Right renal cortex interstitium (tissue), 3 donors: ENCODE measurements around the gene FBXL13. TPM values are rescaled to one million over a fixed set of nuclear protein-coding genes. Genes with fewer than 3 reads are reported as not detected.
"Not testable (repeated sequence)": the region's sequence is repeated elsewhere in the genome, so short reads cannot be mapped to it uniquely, and the experiment has no call there.

Source experiments
- DNase-seq, 3 donors: peaks; one replicate each; pipeline ENCODE4 v3.0.0-alpha.2; 2013; ENCODE audit warnings: low read depth in 3 of 3, low spot score in 2 of 3
- polyA plus RNA-seq, 3 donors: library from polyadenylated mRNA; unstranded; fragments of 120-200 nt; gene quantifications; one replicate each; pipeline ENCODE4 v1.2.1, GENCODE V29; 2013; ENCODE audit not compliant: insufficient read length in 3 of 3

FBXL13 gene
- polyA plus RNA-seq, 3 donors, result 2.8 to 3.0 (median 2.9) TPM

GRCh38 chr7:102873470-102874165 is 201.0 kb downstream of the FBXL13 start:
- DNase-seq, result no peak

GRCh38 chr7:102872460-102872859 is 202.1 kb downstream of the FBXL13 start:
- DNase-seq, result no peak

- no peak for DNase-seq
Measured at GRCh38 chr7:102869195-102869594, 205.4 kb downstream of the FBXL13 start.

GRCh38 chr7:102866535-102867215 is 207.9 kb downstream of the FBXL13 start:
- no peak for DNase-seq

GRCh38 chr7:102864958-102865357 is 209.6 kb downstream of the FBXL13 start:
- no peak for DNase-seq

GRCh38 chr7:102860351-102860811 is 214.2 kb downstream of the FBXL13 start:
- DNase-seq, result peak in 1 of 3 donors; percentile 35

GRCh38 chr7:102859799-102860125 is 214.8 kb downstream of the FBXL13 start:
- no peak for DNase-seq

- no peak for DNase-seq
Measured at GRCh38 chr7:102859084-102859798, 215.4 kb downstream of the FBXL13 start.

GRCh38 chr7:102856036-102856435 is 218.6 kb downstream of the FBXL13 start:
- no peak for DNase-seq

- DNase-seq, result no peak
Measured at GRCh38 chr7:102849538-102849937, 225.1 kb downstream of the FBXL13 start.

- DNase-seq, result no peak
Measured at GRCh38 chr7:102849079-102849478, 225.5 kb downstream of the FBXL13 start.

- DNase-seq, result no peak
Measured at GRCh38 chr7:102845346-102845745, 229.2 kb downstream of the FBXL13 start.

GRCh38 chr7:102843850-102844249 is 230.7 kb downstream of the FBXL13 start:
- no peak for DNase-seq

GRCh38 chr7:102842284-102842683 is 232.3 kb downstream of the FBXL13 start:
- no peak for DNase-seq

GRCh38 chr7:102841290-102841689 is 233.3 kb downstream of the FBXL13 start:
- no peak for DNase-seq

GRCh38 chr7:102840404-102840803 is 234.2 kb downstream of the FBXL13 start:
- no peak for DNase-seq

GRCh38 chr7:102838572-102839101 is 236.0 kb downstream of the FBXL13 start:
- DNase-seq, result not testable (repeated sequence)

GRCh38 chr7:102837802-102838201 is 236.8 kb downstream of the FBXL13 start:
- no peak for DNase-seq

- no peak for DNase-seq
Measured at GRCh38 chr7:102836977-102837376, 237.6 kb downstream of the FBXL13 start.

- DNase-seq, result no peak
Measured at GRCh38 chr7:102836191-102836919, 238.2 kb downstream of the FBXL13 start.

- no peak for DNase-seq
Measured at GRCh38 chr7:102834999-102835398, 239.6 kb downstream of the FBXL13 start.
